Right lobe of liver (tissue), 6 donors: ENCODE data around the gene SNX9. TPM values are rescaled to one million over a fixed set of nuclear protein-coding genes. Genes with fewer than 3 reads are reported as not detected.

Experiments
- ATAC-seq, 4 donors: fragments of 200-7000 bp; cut with Tn5 transposase; one replicate each; pipeline ENCODE4 v1.9.1; 2020; ENCODE audit warnings: mild to moderate bottlenecking in 4 of 4, moderate library complexity in 4 of 4
- DNase-seq, 3 donors: peaks; one replicate each; pipeline ENCODE4 v3.0.0-alpha.2; 2020
- H3K27ac ChIP-seq, 3 donors: fragments of 200-600 bp; one replicate each; pipeline ENCODE4 v1.8.0; 2022
- H3K27me3 ChIP-seq, 2 donors: fragments of 200-600 bp; one replicate each; pipeline ENCODE4 v1.8.0; 2022
- H3K36me3 ChIP-seq, 4 donors: fragments of 200-600 bp; sonication (generic) in 1 of 4; one replicate each; pipeline versions ENCODE4 v1.5.1 to v1.8.0; 2017 to 2022; ENCODE audit warnings: control low read depth in 1 of 4
- H3K4me1 ChIP-seq, 4 donors: fragments of 200-600 bp; sonication (generic) in 1 of 4; one replicate each; pipeline versions ENCODE4 v1.5.1 to v1.8.0; 2017 to 2022; ENCODE audit warnings: control low read depth in 1 of 4
- H3K4me3 ChIP-seq, 3 donors: fragments of 200-600 bp; one replicate each; pipeline ENCODE4 v1.8.0; 2022
- H3K9me3 ChIP-seq, 4 donors: fragments of 200-600 bp; sonication (generic) in 1 of 4; one replicate each; pipeline versions ENCODE4 v1.5.1 to v1.8.0; 2017 to 2022; ENCODE audit warnings: control low read depth in 1 of 4
- POLR2A ChIP-seq: fragments of 450-650 bp; IDR thresholded peaks from one replicate; pipeline ENCODE4 v1.6.1; 2017; ENCODE audit warnings: antibody characterized with exemption, mild to moderate bottlenecking
- WGBS: methylation state at CpG from one replicate; pipeline ENCODE4 v1.1.6; 2018; ENCODE audit warnings: low coverage, low lambda C conversion rate; ENCODE audit not compliant: insufficient coverage; ENCODE audit errors: missing lambda C conversion rate; 5-methylcytosine and 5-hydroxymethylcytosine counted together
- intact Hi-C, 2 donors: fragments of 100-400 bp; cut with DNase I; formaldehyde crosslinking; loops; one replicate each; pipeline versions ENCODE4 v1.11.2 to v1.14.1; 2022
- total RNA-seq, 6 experiments: library from RNA; depleted of rRNA in 2 of 6; stranded (reverse); fragments of >200 nt in 2 of 6; fragmentation: NEBNext Ultra II Directional in 3 of 6; extraction: Animal tissue kit (Norgen Biotek cat#: 25700) in 3 of 6; gene quantifications; one replicate each; pipeline versions ENCODE4 v1.1.0 to v1.2.4, GENCODE V29; 2016 to 2023
- TF ChIP-seq, protein P1 (sequence below), 4 donors: fragments of 200-600 bp in 3 of 4; fragments of 450-650 bp in 1 of 4; IDR thresholded peaks; one replicate each; pipeline versions ENCODE4 v1.5.1 to v1.8.0; 2016 to 2022; ENCODE audit warnings: antibody characterized with exemption in 4 of 4, mild to moderate bottlenecking in 2 of 4
- donor health status: DM: no; HTN: yes; CAD: no.
- donor health status: DM: no; HTN: no; CAD: no.
- donor health status: DM: no; HTN: no; CAD: no.
- donor health status: DM: no; HTN: yes; CAD: no.
- donor health status: DM: no; HTN: yes; CAD: no.

Gene SNX9
- total RNA-seq, 6 experiments from 2014 or later, result 24.6 to 38.0 (median 29.3) TPM

DNA sequence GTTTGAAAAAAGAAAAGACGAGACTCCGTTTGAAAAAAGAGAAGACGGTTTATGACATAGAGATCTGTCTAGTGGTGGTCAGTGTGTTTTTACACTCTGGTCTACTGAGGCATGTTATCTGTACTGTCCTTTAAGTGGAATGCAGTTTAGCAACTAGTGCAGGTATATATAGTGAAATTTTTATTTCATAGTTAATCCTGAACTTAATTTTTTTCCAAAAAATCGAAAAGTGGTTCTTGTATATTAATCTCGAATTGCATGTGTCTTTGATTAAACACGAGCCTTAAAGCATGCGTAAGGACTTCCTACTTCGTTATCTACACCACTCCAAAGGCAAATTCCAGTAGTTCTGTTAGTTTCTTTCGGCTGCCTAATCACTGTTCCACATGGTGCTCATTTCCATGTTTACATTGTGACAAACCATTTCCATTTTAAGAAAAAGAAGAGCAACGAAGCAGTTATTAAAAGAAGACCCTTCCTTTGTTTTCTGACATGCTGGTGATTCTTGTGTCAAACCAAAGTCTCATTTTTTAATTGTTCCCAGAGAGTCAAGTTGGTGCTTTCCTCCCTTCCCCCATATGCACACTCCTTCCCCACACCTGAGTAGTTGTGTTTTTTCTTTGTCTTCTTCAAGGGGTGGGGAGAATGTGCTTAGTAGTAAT is 2.3 kb downstream of the SNX9 start:
- Histone ChIP-seq H3K27ac (peak overlapping the region in 2 of 3 donors; percentile 94 to 98), H3K27me3 (no peaks in the 10 kb centered on the region), H3K4me1 (peaks cover 0 to 5% (median 0%) of the 10 kb centered on the region in 4 donors), H3K36me3 (no peaks in the 10 kb centered on the region), H3K4me3 (no peak overlapping the region), H3K9me3 (no peaks in the 10 kb centered on the region)
- DNase-seq, result no peak
- ATAC-seq, result no peak
- WGBS, result 65% methylated on average over 10 of the region's 10 CpGs
- TF ChIP-seq, protein P1, sequence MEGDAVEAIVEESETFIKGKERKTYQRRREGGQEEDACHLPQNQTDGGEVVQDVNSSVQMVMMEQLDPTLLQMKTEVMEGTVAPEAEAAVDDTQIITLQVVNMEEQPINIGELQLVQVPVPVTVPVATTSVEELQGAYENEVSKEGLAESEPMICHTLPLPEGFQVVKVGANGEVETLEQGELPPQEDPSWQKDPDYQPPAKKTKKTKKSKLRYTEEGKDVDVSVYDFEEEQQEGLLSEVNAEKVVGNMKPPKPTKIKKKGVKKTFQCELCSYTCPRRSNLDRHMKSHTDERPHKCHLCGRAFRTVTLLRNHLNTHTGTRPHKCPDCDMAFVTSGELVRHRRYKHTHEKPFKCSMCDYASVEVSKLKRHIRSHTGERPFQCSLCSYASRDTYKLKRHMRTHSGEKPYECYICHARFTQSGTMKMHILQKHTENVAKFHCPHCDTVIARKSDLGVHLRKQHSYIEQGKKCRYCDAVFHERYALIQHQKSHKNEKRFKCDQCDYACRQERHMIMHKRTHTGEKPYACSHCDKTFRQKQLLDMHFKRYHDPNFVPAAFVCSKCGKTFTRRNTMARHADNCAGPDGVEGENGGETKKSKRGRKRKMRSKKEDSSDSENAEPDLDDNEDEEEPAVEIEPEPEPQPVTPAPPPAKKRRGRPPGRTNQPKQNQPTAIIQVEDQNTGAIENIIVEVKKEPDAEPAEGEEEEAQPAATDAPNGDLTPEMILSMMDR (IDR thresholded peaks at IDR 0.05), result no peak
- TF ChIP-seq POLR2A, result no peak
- intact Hi-C loops, result no loop called here

DNA sequence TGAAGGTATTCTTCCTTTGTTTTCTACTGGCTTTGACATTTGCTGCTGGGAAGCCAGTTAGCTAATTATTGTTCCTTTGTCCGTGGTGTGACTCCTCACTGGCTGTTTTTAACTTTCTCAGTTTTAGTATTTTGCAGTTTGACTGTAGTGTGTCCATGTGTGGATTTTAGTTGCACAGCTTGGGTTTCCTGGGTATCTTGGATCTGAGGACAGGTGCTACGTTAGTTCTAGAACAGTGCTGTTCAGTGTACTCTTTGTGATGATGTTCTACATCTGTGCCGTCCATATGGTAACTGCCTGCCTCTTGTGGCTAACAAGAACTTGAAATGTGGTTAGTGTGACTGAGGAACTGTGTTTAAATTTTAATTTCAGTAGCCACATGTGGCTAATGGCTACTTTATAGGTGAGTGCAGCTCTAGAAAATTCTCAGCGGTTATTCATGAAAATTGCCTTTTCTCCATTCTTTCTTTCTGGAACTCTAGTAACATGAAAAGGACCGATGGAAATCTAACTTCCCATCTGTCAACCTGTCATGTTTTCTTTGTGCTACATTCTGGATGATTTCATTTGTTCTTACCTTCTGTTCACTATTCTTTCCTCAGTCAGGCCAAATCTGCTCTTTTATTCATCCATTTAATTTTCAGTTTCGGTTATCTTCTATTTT is 7.4 kb downstream of the SNX9 start:
- intact Hi-C loops, result no loop called here
- H3K4me3 ChIP-seq, result no peak overlapping the region
- 73% methylated on average over 6 of the region's 6 CpGs for WGBS
- DNase-seq (no peak), ATAC-seq (no peak)
- TF ChIP-seq POLR2A, result no peak
- TF ChIP-seq, protein P1 (IDR thresholded peaks at IDR 0.05), result no peak
- no peaks in the 10 kb centered on the region for H3K27me3 ChIP-seq
- H3K36me3 ChIP-seq, result no peaks in the 10 kb centered on the region
- no peaks in the 10 kb centered on the region for H3K9me3 ChIP-seq
- H3K27ac ChIP-seq, result no peak overlapping the region
- peaks cover 0 to 15% (median 0%) of the 10 kb centered on the region in 4 donors for H3K4me1 ChIP-seq

DNA sequence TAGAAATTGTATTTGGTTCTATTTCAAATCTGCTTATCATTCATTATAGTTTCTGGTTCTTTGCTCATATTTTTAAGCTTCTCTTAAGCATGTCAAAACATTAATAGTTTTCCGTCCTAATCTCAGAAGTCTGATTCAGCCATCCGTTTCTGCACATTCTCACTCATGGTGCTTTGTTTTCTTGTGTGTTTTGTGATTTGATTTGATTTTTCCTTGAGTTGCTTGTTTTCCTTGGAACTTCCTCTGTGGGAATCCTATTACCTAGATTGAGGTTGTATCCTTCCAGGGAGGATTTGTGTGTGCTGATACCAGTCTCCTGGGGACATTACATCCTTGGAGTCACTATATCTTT is 7.9 kb downstream of the SNX9 start:
- intact Hi-C loops, result no loop called here
- Histone ChIP-seq H3K27ac (no peak overlapping the region), H3K36me3 (no peaks in the 10 kb centered on the region), H3K4me1 (peaks cover 0 to 15% (median 0%) of the 10 kb centered on the region in 4 donors), H3K9me3 (no peaks in the 10 kb centered on the region), H3K27me3 (no peaks in the 10 kb centered on the region), H3K4me3 (no peak overlapping the region)
- DNase-seq, result no peak
- WGBS, result 80% methylated on average over 2 of the region's 2 CpGs
- TF ChIP-seq, protein P1 (IDR thresholded peaks at IDR 0.05), result no peak
- no peak for TF ChIP-seq POLR2A
- no peak for ATAC-seq

DNA sequence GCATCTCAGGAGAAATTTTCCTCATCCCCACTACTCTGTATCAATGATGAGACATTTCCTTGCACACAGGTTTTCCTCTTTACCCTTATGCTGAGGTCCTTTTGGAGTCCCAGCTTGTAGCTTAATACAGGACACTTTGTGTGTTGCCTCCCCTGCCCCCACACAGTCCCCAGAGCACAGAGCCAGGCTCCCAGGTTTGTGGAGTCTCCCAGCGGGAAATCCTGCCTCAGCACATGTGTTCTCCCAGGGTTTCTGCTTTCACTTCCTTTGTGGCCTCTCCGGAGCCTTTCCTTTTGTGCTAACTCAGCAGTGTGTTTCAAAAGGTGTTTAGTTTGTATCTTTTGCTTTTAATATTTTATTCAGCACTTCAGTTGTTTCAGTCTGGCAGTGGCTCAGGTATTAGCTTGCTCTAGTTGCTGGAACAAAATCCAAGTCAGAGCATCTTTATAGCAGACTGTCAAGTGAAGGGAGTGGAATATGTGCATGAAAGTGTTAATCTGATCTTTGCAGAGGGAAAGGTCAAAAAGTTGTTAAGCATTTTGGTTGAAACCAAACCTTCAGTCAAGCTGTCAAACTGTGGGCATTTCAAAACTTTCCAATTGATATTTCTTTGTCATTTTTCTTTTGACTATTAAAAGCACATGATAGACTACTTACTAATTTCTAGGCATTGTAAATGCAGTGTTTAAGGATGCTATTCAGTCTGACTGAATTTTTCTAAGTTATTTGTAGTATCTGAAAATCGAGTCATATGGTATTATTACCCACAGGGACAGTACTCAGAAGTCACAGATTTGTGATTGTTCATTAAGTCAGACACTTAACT is 8.6 kb downstream of the SNX9 start:
- 34% methylated on average over 3 of the region's 3 CpGs for WGBS
- H3K27me3 ChIP-seq, result no peaks in the 10 kb centered on the region
- H3K27ac ChIP-seq, result no peak overlapping the region
- no peaks in the 10 kb centered on the region for H3K36me3 ChIP-seq
- DNase-seq (no peak), ATAC-seq (peak; percentile 62 to 77 (median 68))
- TF ChIP-seq, protein P1 (IDR thresholded peaks at IDR 0.05), result no peak
- no peak for TF ChIP-seq POLR2A
- H3K4me3 ChIP-seq, result no peak overlapping the region
- no peaks in the 10 kb centered on the region for H3K9me3 ChIP-seq
- intact Hi-C loops, result no loop called here
- H3K4me1 ChIP-seq, result peaks cover 0 to 15% (median 0%) of the 10 kb centered on the region in 4 donors
